Germinal center (tissue), 1 donor: ENCODE data around the gene PPFIA1.
"Not testable (repeated sequence)": the region's sequence is repeated elsewhere in the genome, so short reads cannot be mapped to it uniquely, and the experiment has no call there.

Experiments used
- DNase-seq: peaks from one replicate; pipeline ENCODE4 v3.0.0; 2012; ENCODE audit warnings: mixed read lengths, low spot score

Gene PPFIA1

DNA sequence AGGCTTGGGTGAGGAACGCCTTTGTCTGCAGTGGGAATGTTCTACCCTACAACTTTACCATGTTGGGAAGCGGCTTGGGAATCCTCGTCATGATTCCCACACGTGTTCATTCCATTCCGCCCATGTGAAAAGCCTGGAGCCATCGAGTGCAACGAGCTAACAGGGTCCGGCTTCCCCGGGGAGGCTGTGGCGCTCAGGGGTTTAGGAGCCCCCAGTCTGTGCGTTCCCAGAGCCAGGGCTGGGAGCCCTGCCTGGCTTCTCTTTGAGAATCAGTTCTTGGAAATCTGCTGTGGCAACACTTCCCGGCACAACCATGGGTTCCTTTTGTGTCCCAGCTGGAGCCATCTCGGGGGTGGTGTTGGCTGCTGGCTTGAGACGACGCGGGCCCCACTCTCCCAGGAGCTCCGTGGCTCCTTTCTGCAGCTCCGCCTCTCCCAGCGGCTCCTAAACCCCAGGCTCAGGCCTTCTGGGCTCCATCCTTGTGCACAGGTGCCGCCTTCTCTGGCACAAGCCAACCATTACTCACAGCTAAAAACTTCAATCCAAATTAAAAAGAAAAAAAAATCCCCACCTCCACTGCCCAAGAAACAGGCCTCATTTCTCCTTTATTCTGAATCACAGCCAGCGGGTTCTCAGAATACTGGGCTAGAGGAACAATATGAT is 18.7 kb upstream of the PPFIA1 start:
- DNase-seq: no peak

DNA sequence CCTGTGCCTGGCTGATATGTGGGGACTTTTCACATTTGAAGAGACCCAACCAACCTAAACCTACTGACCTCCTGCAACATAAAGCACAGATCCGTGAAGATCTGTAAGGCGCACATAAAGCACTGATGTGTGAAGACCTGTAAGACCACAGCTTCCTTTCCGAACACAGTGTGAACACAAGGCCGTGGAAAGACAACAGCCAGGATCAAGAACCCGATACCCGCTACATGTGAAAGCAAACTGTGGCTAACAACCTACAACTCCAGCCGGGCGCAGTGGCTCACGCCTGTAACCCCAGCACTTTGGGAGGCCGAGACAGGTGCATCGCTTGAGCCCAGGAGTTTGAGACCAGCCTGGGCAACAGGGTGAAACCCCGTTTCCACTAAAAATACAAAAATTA is 17.6 kb upstream of the PPFIA1 start:
- DNase-seq: no peak

DNA sequence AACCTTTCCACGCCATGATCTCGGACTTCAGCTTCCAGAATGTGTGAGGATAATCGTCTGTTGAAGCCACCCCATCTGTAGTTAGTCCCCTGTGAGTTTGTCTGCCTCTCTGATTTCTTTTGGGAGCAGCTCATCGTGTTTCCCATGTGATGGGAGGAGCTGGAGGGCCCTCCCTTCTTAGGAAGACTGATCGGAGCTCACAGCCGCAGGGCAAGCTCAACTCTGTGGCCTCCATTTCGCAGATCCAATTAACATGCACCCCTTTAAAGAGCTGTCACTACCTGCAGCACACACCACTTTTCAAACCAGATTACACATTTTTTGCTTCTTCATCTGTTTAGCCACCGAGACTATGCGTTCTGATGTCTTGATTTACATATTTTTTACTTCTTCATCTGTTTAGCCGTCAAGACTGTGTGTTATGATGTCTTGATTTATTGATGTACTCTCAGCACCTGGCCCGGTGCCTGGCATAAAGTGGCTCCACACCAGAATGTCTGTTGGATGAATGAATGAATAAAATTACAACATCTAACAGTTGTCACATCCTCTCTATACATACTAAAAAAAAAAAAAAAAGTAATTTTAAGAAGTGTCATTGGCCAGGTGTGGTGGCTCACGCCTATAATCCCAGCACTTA is 14.9 kb upstream of the PPFIA1 start:
- DNase-seq: no peak

DNA sequence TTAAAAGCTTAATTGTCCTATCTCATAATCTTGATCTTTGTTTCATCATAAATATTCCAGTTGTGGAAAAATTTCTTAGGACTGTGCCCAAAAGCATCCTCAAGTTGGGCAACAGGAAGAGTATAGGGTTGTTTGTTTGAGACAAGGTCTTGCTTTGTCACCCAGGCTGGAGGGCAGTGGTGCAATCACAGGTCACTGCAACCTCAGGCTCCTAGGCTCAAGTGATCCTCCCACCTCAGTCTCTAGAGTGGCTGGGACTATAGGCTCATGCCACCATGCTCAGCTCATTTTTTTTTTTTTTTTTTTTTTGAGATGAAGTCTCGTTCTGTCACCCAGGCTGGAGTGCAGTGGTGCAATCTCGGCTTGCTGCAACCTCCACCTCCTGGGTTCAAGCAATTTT is 11.4 kb upstream of the PPFIA1 start:
- not testable (repeated sequence) for DNase-seq

DNA sequence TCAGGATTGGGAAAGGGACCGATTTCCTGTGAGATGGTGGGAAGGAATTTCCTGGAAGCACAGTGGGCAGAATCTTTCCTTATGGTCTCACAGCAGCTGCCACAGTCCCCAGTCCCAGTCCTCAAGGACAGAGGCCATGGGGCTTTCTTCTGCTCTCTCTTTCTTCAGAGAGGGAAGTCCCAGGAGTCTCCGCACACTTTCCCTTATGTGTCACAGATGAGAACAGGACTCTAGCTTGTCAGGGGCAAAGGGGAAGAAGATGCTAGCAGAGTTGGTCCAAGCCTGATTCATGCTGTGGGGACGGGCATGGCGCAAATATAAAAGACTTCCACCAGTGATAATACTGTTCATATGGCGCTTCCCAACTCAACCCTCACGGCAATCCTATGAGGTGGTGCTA is 7.5 kb upstream of the PPFIA1 start:
- DNase-seq: no peak

DNA sequence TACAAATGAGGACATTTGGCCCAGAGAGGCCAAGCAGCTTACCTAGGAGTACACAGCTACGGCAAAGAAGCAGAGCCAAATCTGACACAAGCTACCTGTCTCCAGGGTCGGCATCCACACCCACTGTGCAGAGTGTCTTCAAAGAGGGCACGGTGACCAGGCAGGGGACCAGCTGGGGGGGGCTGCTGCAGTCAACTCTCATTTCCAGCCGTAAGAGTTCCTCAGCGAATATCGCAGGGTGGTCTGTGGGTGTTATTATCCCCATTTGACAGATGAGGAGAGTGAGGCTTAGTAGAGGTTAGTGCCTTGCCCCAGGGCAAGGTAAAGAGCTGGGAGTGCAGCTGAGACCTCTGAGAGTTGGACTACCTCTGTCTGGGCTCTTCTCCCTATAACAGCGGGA is 7.1 kb upstream of the PPFIA1 start:
- DNase-seq: no peak

DNA sequence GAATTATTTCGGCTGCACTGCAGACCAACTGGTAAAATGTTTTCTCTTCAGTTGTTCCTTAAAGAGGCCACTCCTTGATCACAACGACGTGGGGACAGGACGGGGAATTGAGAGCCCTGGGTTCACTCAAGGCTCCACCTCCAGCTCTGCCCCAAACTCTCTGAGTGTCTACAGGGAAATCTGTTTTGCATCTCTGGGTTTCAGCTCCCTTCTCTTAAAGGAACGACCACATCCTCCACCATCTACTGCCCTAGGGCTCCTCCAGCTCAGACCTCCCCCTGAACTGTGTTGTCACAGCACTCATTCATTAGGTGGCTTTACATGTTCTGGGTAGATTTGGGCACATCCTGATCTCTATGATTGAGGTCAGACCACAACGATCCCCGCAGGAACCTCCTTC is 5.1 kb upstream of the PPFIA1 start:
- DNase-seq: peak; percentile 62

DNA sequence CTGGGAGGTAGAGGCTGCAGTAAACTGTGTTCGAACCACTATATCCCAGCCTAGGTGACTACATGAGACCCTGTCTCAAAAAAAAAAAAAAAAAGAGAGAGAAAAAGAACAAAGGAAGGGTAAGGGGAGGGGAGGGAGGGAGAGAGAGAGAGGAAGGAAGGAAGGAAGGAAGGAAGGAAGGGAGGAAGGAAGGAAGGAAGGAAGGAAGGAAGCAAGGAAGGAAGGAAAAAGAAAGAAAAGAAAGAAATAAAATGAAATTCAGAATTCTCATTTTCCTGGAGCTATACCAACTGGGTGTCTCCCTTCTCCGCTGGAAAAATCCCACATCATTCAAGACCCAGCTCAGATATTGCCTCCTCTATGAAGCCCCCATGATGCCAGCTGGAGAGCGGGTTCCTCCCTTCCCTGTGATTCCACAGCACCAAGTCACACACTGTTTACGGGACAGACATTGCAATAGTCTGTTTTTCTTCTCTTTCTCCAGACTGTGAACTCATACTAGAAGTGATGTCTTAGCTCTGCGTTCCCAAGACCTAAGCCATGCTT is 3.0 kb upstream of the PPFIA1 start:
- DNase-seq: no peak

DNA sequence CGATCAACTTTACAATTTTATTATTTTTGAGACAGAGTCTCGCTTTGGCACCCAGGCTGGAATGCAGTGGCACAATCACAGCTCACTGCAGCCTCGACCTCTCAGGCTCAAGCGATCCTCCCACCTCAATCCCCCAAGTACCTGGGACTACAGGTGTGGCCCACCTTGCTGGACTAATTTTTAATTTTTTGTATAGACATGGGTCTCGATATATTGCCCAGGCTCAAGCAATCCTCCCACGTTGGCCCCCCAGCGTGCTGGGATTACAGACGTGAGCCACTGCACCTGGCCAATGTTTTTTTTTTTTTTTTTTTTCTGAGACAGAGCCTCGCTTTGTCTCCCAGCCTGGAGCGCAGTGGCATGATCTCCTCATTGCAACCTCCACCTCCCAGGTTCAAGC is 2.0 kb upstream of the PPFIA1 start:
- no peak for DNase-seq

DNA sequence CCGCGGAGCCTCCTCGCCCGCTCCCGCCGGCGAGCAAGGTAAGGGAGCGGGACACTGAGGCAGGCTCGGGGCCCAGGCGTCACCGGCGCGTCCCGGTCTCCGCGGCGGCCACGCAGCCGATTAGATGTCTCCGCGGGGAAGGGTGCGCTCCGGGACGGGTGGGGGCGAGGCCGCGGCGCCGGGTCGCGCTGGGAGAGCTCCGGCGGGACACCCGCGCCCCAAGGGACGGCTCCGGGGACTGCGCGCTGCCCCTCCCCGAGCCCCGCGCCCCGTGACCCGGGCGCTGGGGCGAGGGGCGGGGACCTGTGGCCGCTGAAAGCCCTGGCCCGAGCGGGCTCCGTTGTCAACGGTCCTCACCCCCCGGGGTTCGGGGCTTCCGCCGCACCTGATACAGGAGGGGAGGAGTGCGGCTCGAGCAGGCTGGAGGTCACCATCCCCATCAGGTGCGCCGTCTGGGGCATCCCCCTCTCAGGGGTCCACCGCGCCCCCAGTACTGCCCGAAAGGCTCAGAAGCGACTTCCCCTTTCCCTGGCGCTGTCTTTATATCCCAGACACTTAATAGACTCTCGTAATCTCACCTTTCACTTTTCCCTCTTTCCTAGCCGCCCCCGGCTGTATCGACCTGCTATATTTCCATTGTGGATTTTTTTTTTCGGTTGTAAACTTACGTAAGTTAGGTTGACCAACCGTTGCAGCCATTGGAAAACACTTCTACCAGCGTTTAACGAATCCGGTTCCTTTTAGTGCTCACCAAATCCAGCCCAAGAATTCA is 573 bp downstream of the PPFIA1 start:
- peak; percentile 54 for DNase-seq

DNA sequence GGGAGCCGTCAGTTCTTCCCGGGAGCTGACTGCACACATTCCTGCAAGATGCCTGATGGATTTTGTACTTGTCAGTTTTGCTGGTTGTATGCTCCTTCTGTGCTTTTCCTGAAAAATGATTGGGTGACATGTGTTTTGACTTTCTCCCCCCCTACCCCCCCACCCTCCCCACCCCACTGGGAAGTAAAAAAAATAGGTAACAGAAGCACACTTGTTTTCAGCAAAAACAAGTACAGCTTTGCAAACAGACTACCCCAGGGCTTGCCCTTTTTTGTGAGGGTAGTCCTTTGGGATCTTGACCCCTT is 1.1 kb downstream of the PPFIA1 start:
- DNase-seq: no peak

DNA sequence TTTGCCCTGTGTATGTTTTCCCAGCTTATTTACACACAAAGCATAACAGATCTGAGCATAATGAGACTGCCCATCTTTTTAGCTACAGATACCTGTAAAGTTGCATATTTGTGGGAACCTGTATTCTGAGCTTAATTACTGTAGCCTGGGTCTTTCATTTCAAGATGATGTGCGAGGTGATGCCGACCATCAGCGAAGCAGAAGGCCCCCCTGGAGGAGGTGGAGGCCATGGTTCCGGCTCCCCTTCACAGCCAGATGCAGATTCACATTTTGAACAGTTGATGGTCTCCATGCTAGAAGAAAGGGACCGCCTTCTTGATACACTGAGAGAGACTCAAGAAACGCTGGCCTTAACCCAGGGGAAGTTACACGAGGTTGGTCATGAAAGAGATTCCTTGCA is 1.5 kb downstream of the PPFIA1 start:
- DNase-seq: no peak

DNA sequence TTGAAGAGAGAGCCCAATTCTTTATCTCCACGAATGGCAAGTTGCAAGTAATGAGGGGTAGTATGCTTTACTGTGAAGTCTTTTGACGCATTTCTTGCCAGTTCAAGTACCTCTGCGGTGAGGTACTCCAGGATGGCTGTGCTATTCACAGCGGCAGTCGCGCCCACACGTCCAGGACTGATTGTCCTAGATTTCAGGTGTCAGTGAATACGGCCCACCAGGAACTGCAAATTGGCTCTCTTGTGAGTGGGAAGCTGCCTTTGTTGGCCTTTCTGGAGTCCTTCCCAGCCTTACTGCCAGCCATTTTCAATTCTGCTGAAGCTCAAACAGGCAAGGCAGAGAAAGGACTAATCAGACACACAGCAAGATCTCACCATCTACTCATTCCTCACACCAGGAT is 8.5 kb downstream of the PPFIA1 start:
- DNase-seq: no peak

DNA sequence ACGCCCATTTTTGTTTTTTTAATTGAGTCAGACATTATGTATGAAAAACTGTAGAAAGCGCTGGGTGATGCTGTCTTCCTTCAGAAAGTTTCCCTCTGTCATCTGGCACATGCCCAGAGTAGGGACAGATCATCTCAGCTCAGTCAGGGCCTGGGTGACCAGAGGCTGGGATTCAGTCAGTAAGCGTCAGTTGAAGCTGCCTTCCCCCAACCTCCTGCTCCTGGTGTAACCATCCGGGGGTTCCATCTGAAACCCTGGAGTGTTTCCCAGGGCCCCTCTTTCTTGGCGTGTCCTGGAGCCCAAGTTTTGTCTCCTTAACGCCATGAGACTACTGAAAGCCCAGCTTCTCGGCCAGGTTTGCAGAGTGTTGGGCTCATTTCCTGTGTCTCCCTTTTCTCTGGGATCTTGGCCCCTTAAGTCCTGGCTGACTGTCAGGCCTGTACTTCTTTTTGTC is 10.7 kb downstream of the PPFIA1 start:
- no peak for DNase-seq

DNA sequence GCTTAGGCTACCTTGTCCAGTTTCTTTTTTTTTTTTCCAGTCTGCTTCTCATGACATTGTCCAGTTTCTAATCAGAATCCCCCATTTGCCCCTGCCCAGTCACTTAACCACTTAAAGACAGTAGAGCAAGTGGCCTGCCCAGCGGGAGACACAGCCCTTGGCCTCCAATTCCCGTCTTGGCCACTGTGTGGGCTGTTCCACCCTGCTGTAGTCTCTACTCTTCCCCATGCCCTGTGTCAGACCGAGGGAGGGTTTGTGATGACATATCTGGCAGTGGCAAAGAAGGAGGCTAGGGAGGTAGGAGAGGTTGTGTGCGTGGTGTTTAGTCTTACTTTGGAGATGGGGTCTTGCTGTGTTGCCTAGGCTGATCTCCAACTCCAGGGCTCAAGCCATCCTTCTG is 11.5 kb downstream of the PPFIA1 start:
- DNase-seq: no peak

DNA sequence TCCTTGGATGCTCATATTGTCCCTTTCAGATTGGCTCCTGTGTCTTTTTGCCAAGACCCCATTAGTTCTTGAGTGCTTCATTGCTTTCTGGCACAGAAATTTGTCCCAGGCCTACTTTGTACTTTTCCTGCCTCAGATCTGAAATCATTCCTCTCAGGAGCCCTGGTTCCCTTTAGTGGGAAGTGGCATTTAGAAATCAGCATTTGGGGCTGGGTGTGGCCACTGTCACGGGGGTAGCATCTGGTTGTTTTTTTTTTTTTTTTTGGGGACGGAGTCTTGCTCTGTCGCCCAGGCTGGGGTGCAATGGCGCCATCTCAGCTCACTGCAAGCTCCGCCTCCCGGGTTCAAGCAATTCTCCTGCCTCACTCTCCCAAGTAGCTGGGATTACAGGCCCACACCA is 18.2 kb downstream of the PPFIA1 start:
- no peak for DNase-seq

DNA sequence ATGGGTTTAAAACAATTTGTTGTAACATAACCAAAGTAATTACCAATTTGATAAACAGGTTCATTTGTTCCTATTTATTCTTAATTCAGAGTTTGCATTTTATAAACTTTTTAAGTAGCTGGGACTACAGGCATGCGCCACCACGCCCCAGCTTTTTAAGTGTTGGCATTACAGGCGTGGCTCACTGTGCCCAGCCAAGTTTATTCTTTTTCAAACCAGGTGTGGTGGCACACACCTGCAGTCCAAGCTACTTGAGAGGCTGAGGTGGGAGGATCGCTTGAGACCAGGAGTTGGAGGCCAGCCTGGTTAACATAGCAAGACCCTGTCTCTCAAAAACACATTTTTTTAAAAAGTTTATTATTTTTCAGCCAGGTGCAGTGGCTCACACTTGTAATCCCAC is 19.1 kb downstream of the PPFIA1 start:
- no peak for DNase-seq

DNA sequence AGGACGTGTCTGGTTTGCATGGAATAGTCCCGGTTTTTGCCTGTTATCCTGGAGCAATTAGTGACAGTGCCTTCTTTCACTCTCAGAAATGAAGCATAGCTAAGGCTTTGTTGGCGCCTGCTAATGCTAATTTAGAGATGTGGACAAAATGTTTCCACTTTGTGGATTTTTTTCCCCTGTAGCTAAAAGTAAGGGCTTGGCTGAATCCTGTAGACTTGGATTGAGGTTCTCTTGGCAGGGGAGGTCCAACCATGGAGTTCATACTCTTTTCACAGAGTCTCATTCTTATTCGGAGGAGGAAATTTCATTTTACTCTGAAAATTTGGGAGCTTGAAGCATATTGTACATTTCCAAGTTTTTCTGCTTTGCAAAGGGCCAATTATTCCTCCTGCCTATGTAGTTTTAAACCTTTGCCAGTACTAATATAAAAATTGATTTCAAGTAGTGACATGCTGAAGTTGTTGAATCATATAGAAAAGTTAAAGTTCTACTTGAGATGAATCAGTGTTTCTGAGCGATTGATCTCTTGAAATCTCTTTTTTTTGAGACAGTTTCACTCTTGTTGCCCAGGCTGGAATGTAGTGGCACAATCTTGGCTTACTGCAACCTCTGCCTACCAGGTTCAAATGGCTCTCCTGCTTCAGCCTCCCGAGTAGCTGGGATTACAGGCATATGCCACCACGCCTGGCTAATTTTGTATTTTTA is 20.0 kb downstream of the PPFIA1 start:
- DNase-seq: no peak

DNA sequence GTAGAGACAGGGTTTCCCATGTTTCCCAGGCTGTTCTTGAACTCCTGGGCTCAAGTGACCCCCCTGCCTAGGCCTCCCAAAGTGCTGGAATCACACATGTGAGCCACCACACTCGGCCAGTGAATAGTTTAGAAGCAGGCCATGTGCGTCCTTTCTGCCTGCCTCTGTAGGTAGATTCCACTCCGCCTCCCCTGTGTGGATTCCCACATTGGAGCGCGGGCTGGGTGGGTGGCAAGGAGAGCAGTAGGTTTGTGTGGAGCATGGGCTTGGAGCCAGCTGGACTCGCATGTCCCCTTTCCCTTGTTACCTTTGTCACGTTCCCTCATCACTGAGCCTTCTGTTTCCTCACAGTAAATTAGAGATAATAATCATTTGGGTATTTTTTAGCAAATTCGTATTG is 21.7 kb downstream of the PPFIA1 start:
- no peak for DNase-seq

DNA sequence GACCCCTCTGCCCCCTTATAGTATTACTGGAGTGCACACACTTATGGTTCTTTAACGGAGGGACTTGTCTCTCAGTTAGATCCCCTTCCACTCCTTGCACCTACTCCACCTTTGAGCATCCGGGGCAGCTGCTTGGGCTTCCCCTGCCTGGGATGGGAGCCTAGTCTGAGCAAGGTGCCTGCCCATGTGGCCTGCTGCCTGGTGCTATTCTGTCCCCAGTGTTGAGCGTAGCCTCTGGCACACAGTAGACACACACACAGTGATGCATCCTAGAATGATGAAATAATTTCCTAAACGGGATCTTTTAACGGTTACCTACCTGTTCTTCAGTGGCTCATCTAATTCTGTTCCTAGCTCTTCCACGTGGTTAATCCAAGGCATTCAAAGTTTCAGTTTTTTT is 22.4 kb downstream of the PPFIA1 start:
- DNase-seq: no peak

DNA sequence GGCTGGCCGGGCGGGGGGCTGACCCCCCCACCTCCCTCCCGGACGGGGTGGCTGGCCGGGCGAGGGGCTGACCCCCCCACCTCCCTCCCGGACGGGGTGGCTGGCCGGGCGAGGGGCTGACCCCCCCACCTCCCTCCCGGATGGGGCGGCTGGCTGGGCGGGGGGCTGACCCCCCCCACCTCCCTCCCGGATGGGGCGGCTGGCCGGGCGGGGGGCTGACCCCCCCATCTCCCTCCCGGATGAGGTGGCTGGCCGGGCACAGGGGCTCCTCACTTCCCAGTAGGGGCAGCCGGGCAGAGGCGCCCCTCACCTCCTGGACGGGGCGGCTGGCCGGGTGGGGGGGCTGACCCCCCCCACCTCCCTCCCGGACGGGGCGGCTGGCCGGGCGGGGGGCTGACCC is 24.7 kb downstream of the PPFIA1 start:
- not testable (repeated sequence) for DNase-seq

DNA sequence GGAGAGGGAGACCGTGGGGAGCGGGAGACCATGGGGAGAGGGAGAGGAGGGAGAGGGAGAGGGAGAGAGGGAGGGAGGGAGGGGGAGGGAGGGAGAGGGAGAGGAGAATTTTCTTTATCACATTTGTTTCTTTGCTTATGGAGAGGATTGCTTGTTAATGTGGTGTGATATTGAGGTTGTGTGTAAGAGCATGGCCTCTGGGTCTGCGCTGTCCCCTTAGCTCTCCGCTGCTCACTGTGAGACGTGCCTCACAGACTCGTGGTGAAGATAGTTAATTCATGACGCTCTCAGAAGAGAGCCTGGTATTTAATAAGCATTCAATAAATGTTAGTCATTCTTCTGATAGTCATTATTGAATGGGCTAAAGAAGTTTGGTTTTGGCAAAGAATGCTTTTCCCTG is 26.2 kb downstream of the PPFIA1 start:
- no peak for DNase-seq

DNA sequence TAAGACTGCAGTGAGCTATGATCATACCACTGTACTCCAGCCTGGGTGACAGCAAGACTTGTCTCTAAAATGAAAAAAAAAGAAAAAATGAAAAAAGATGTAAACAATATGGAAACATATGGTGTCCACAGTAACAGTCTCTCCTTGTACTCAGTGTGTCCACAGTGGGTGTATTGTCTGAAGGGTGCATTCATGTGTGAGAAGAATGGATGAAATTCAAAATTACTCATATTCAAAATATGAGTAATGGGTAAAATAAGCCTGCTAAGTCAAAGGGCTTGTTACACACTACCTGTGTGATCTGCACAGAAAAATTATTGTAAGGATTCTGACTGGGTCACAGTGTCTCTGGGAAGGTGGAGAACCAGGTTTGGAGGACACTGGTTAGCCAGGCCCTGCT is 26.9 kb downstream of the PPFIA1 start:
- no peak for DNase-seq
